ENCODE results near the gene TNIP1. TPM values are rescaled to one million over a fixed set of nuclear protein-coding genes. Genes with fewer than 3 reads are reported as not detected.

Gene TNIP1
- total and polyA plus RNA-seq, 8 donors = 45.1 to 136 (median 104) TPM

GRCh38 chr5:151063142-151063989 is 17.5 kb downstream of the TNIP1 start:
- Histone ChIP-seq H3K27ac (peak overlapping the region; percentile 16 to 80 (median 70)), H3K4me1 (peaks cover 47 to 100% (median 74%) of the 10 kb centered on the region in 4 donors)
- WGBS, 5 donors = 56 to 74% (median 70%) methylated on average over 15 to 17 of the region's 17 CpGs

DNA sequence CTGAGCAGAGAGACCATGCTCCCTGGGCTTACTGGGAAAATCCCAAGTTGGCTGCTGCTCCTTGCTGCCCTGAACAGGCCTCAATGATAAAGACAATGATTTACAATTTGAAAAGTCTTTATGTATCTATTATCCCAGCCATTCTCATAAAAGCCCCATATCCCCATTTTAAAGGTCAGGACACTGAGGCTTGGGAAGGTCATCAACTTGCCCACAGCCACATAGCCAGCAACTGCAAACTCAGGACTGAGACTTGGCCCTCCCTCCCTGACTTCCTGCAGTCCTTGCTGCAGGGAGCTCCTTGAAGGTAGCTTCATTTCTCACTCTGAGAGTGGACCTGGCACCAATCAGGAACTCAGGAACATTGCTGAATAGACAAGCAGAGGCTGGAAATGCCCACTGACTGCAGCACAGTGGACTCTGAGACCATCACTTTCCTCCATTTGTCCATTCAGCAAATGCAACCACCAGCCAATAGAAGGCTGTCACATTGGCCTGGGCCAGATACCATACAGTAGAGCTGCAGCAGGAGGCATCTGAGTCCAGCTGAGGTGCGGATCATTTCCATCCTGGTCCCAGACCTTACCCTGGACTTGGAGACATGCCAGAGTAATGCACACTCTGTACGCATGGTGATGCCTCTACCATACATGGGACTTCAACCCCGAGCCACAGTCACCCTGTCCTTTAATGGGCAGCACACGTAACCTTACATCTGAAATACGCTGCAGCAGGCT is 18.3 kb downstream of the TNIP1 start:
- intact Hi-C loops (cut with DNase I; ENCODE audit: low total_unique reads) = no loop called here
- no peak for DNase-seq
- no peaks in the 10 kb centered on the region for H3K9me3 ChIP-seq
- 76 to 91% (median 82%) methylated on average over 5 of the region's 5 CpGs for WGBS, 5 donors
- no peak overlapping the region for H3K4me3 ChIP-seq
- H3K4me1 ChIP-seq = peaks cover 40 to 94% (median 66%) of the 10 kb centered on the region in 4 donors
- no peak for TF ChIP-seq POLR2AphosphoS5 (IDR thresholded peaks at IDR 0.05)
- no peak for TF ChIP-seq EP300 (IDR thresholded peaks at IDR 0.05)
- no peak for TF ChIP-seq POLR2A (IDR thresholded peaks at IDR 0.05)
- no peak for TF ChIP-seq CTCF (IDR thresholded peaks at IDR 0.05)
- peaks cover 50 to 85% (median 68%) of the 10 kb centered on the region in 4 donors for H3K36me3 ChIP-seq
- H3K27me3 ChIP-seq = no peaks in the 10 kb centered on the region
- H3K27ac ChIP-seq = peak overlapping the region in 3 of 5 donors; percentile 67 to 80 (median 79)

More at GRCh38 chr5:151063142-151063989, 17.5 kb downstream of the TNIP1 start:
- TF ChIP-seq POLR2AphosphoS5 (IDR thresholded peaks at IDR 0.05) = no peak
- TF ChIP-seq CTCF (IDR thresholded peaks at IDR 0.05) = no peak
- TF ChIP-seq POLR2A (IDR thresholded peaks at IDR 0.05) = no peak
- TF ChIP-seq EP300 (IDR thresholded peaks at IDR 0.05) = no peak
- intact Hi-C loops (cut with DNase I; ENCODE audit: low total_unique reads) = no loop called here
- Histone ChIP-seq H3K9me3 (no peaks in the 10 kb centered on the region), H3K27me3 (no peaks in the 10 kb centered on the region), H3K36me3 (peaks cover 42 to 79% (median 61%) of the 10 kb centered on the region in 4 donors), H3K4me3 (no peak overlapping the region)
- DNase-seq = peak in 1 of 2 donors; percentile 33

DNA sequence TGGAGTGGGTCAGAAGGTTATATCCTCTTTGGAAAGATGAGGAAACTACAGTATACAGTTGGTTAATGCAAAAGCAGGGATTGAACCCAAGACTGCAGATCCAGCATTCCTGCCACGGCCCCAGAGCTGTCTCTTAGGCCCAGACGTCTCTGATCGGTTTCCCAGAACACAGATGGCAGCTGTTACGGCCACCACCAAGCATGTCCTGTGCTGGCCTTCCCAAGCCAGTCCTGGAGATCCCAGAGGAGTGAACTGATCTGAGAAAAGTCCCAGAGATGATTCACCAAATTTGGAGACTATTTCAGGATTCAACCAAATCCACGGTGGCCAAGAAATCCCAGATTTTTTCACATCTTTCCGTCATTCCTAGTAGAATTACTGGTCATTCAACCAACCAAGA is 20.1 kb downstream of the TNIP1 start:
- intact Hi-C loops (cut with DNase I; ENCODE audit: low total_unique reads) = no loop called here
- WGBS, 5 donors = 81 to 86% (median 84%) methylated on average over 6 of the region's 6 CpGs
- H3K27ac ChIP-seq = peak overlapping the region in 4 of 5 donors; percentile 57 to 74 (median 68)
- no peak overlapping the region for H3K4me3 ChIP-seq
- peaks cover 40 to 84% (median 52%) of the 10 kb centered on the region in 4 donors for H3K4me1 ChIP-seq
- no peak for DNase-seq
- TF ChIP-seq EP300 (IDR thresholded peaks at IDR 0.05) (no peak), POLR2AphosphoS5 (IDR thresholded peaks at IDR 0.05) (no peak), POLR2A (IDR thresholded peaks at IDR 0.05) (no peak), CTCF (IDR thresholded peaks at IDR 0.05) (no peak)
- H3K36me3 ChIP-seq = peaks cover 57 to 89% (median 78%) of the 10 kb centered on the region in 4 donors
- no peaks in the 10 kb centered on the region for H3K9me3 ChIP-seq
- no peaks in the 10 kb centered on the region for H3K27me3 ChIP-seq

- WGBS, 5 donors = 86 to 91% (median 91%) methylated on average over 7 of the region's 7 CpGs
- H3K36me3 ChIP-seq = peaks cover 74 to 98% (median 96%) of the 10 kb centered on the region in 4 donors
- H3K4me3 ChIP-seq = no peak overlapping the region
- H3K9me3 ChIP-seq = no peaks in the 10 kb centered on the region
- H3K27ac ChIP-seq = peak overlapping the region in 4 of 5 donors; percentile 57 to 74 (median 68)
- H3K27me3 ChIP-seq = no peaks in the 10 kb centered on the region
- DNase-seq = no peak
- intact Hi-C loops (cut with DNase I; ENCODE audit: low total_unique reads) = loop anchor here (10.0 kb wide), 1 partner anchor 186 kb away; no protein-coding TSS in a partner anchor
- peaks cover 31 to 81% (median 40%) of the 10 kb centered on the region in 4 donors for H3K4me1 ChIP-seq
- no peak for TF ChIP-seq POLR2AphosphoS5 (IDR thresholded peaks at IDR 0.05)
- no peak for TF ChIP-seq EP300 (IDR thresholded peaks at IDR 0.05)
- TF ChIP-seq CTCF (IDR thresholded peaks at IDR 0.05) = no peak
- TF ChIP-seq POLR2A (IDR thresholded peaks at IDR 0.05) = no peak
Measured at GRCh38 chr5:151058891-151059489, 21.8 kb downstream of the TNIP1 start.

All from stomach (tissue), 9 donors.